Panc1 (cell line): ENCODE data around the gene CCDC32. TPM values are rescaled to one million over a fixed set of nuclear protein-coding genes. Genes with fewer than 3 reads are reported as not detected.
"Not testable (repeated sequence)": the region's sequence is repeated elsewhere in the genome, so short reads cannot be mapped to it uniquely, and the experiment has no call there.

Experiments used
- ATAC-seq: fragments of 200-7000 bp; cut with Tn5 transposase; 2 replicates; pipeline ENCODE4 v1.9.1; 2020; ENCODE audit warnings: mild to moderate bottlenecking, moderate library complexity
- BruUV-seq: library from RNA; stranded (reverse); fragments of 400-500 nt; replicated peaks from 2 replicates; lab custom pipeline; 2021; lab: Mats Ljungman, UMichigan
- CTCF ChIA-PET: fragments of 300-600 bp; sonication (Branson Sonifier 250); formaldehyde crosslinking; loops from one replicate; lab custom pipeline; 2022; ENCODE audit warnings: antibody characterized with exemption; lab: Charles Lee
- POLR2A ChIA-PET: fragments of 300-600 bp; sonication (Branson Sonifier 250); formaldehyde crosslinking; loops from one replicate; lab custom pipeline; 2022; ENCODE audit warnings: antibody characterized with exemption; lab: Charles Lee
- DNase-seq: peaks from one replicate; pipeline ENCODE4 v3.0.0-alpha.2; 2010; ENCODE audit warnings: low read depth, low spot score
- H3K27ac ChIP-seq: 2 replicates; pipeline ENCODE4 v1.5.1; 2011; ENCODE audit warnings: mild to moderate bottlenecking, low read length, inconsistent platforms
- H3K27me3 ChIP-seq: fragments of 200-500 bp; sonication (Bioruptor generic); 2 replicates; pipeline ENCODE4 v1.6.0; 2014; ENCODE audit warnings: low read length, inconsistent platforms; ENCODE audit not compliant: control insufficient read depth, insufficient read depth
- H3K36me3 ChIP-seq: fragments of 200-500 bp; sonication (Bioruptor generic); 2 replicates; pipeline ENCODE4 v1.5.1; 2014; ENCODE audit warnings: inconsistent platforms, mild to moderate bottlenecking, low read length, moderate library complexity; ENCODE audit not compliant: control insufficient read depth, insufficient read depth
- H3K4me1 ChIP-seq: 2 replicates; pipeline ENCODE4 v1.5.1; 2011; ENCODE audit warnings: inconsistent platforms, mild to moderate bottlenecking, low read length, moderate library complexity; ENCODE audit not compliant: control insufficient read depth, insufficient read depth
- H3K4me3 ChIP-seq, 2 experiments: 2 replicates each; pipeline ENCODE4 v1.5.1; 2011 to 2012; ENCODE audit warnings: low read depth in 2 of 2, low read length in 2 of 2, mild to moderate bottlenecking in 2 of 2, inconsistent platforms in 1 of 2, moderate library complexity in 1 of 2
- H3K9me3 ChIP-seq: fragments of 200-500 bp; sonication (Bioruptor generic); 2 replicates; pipeline ENCODE4 v1.5.1; 2014; ENCODE audit warnings: low read depth, mild to moderate bottlenecking, inconsistent platforms, low read length, moderate library complexity; ENCODE audit not compliant: control insufficient read depth, insufficient read depth
- POLR2AphosphoS5 ChIP-seq: IDR thresholded peaks from 2 replicates; pipeline ENCODE4 v1.6.1; 2012; ENCODE audit warnings: mild to moderate bottlenecking, low read depth, low read length, moderate library complexity
- SIN3A ChIP-seq: IDR thresholded peaks from 2 replicates; pipeline ENCODE4 v1.6.1; 2012; ENCODE audit warnings: low read depth, mild to moderate bottlenecking, low read length, moderate library complexity, borderline replicate concordance; ENCODE audit not compliant: insufficient read depth
- TCF7L2 ChIP-seq: IDR thresholded peaks from 2 replicates; pipeline ENCODE4 v1.6.1; 2011; ENCODE audit warnings: mild to moderate bottlenecking, low read depth, low read length, inconsistent platforms
- in situ Hi-C: cut with HindIII; loops from 2 replicates; pipeline ENCODE4 v1.10.0; 2016; ENCODE audit warnings: low sequenced_read_pairs, low pct_unique_long_range_greater_than_20kb
- intact Hi-C: fragments of 100-400 bp; cut with micrococcal nuclease; formaldehyde crosslinking; loops from one replicate; pipeline ENCODE4 v1.10.0; 2022; ENCODE audit not compliant: unreplicated experiment
- total RNA-seq: library from RNA; stranded (reverse); gene quantifications from one replicate; pipeline ENCODE4 v1.2.1, GENCODE V29; 2021; ENCODE audit not compliant: unreplicated experiment
- TF ChIP-seq, protein P1 (sequence below): fragments of 450-650 bp; IDR thresholded peaks from 2 replicates; pipeline ENCODE4 v1.5.1; 2017; ENCODE audit warnings: mild to moderate bottlenecking
- TF ChIP-seq, protein P2 (sequence below), 2 experiments: IDR thresholded peaks; 2 replicates each; pipeline ENCODE4 v1.6.1; 2011 to 2012; ENCODE audit warnings: low read depth in 2 of 2, control low read depth in 1 of 2, low read length in 1 of 2, mild to moderate bottlenecking in 1 of 2, moderate library complexity in 1 of 2; ENCODE audit not compliant: insufficient read depth in 1 of 2

CCDC32 gene
- total RNA-seq, 1 experiment from 2014 or later: 29.8 TPM

DNA sequence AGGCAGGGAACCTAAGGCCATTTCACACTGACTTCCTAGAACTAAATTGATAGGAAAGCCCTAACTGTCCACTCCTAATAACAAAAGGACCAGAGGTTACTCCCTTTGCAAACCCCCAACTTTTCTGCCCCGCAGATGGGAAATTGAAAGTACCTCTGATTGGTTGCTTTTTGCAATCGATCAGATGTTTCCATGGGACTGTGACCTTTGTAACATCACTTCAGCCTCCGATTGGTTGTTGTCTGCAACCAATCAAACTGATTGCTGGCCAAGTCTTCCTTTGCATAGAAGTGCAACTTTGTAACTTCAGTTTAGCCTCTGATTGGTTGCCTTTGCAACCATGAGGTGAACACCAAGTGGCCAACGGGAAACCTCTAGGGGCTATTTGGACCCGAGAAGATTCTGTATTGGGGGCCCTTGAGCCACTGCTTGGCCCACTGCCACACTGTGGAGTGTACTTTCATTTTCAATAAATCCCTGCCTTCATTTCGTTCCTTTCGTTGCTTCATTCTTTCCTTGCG is 17.9 kb upstream of the CCDC32 start:
- intact Hi-C loops (no loop called here), in situ Hi-C loops (no loop called here)
- Histone ChIP-seq H3K27me3 (no peaks in the 10 kb centered on the region), H3K36me3 (no peaks in the 10 kb centered on the region), H3K9me3 (no peaks in the 10 kb centered on the region), H3K4me3 (peak overlapping the region; percentile 52 to 83), H3K27ac (peak overlapping the region; percentile 89), H3K4me1 (0 out of 2 replicates have a peak, but pooled peaks cover 4% of the 10 kb centered on the region)
- ChIA-PET POLR2A (no interaction called here), CTCF (interaction anchor here (0.6 kb wide), 1 partner anchor 14 kb away, joined by 5 read pairs; the partner anchor contains the start of gene RPUSD2)
- DNase-seq (no peak), ATAC-seq (peak; percentile 86)
- BruUV-seq: no TSS peak
- TF ChIP-seq, protein P1, sequence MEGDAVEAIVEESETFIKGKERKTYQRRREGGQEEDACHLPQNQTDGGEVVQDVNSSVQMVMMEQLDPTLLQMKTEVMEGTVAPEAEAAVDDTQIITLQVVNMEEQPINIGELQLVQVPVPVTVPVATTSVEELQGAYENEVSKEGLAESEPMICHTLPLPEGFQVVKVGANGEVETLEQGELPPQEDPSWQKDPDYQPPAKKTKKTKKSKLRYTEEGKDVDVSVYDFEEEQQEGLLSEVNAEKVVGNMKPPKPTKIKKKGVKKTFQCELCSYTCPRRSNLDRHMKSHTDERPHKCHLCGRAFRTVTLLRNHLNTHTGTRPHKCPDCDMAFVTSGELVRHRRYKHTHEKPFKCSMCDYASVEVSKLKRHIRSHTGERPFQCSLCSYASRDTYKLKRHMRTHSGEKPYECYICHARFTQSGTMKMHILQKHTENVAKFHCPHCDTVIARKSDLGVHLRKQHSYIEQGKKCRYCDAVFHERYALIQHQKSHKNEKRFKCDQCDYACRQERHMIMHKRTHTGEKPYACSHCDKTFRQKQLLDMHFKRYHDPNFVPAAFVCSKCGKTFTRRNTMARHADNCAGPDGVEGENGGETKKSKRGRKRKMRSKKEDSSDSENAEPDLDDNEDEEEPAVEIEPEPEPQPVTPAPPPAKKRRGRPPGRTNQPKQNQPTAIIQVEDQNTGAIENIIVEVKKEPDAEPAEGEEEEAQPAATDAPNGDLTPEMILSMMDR: no peak
- no peak for TF ChIP-seq TCF7L2
- TF ChIP-seq, protein P2, sequence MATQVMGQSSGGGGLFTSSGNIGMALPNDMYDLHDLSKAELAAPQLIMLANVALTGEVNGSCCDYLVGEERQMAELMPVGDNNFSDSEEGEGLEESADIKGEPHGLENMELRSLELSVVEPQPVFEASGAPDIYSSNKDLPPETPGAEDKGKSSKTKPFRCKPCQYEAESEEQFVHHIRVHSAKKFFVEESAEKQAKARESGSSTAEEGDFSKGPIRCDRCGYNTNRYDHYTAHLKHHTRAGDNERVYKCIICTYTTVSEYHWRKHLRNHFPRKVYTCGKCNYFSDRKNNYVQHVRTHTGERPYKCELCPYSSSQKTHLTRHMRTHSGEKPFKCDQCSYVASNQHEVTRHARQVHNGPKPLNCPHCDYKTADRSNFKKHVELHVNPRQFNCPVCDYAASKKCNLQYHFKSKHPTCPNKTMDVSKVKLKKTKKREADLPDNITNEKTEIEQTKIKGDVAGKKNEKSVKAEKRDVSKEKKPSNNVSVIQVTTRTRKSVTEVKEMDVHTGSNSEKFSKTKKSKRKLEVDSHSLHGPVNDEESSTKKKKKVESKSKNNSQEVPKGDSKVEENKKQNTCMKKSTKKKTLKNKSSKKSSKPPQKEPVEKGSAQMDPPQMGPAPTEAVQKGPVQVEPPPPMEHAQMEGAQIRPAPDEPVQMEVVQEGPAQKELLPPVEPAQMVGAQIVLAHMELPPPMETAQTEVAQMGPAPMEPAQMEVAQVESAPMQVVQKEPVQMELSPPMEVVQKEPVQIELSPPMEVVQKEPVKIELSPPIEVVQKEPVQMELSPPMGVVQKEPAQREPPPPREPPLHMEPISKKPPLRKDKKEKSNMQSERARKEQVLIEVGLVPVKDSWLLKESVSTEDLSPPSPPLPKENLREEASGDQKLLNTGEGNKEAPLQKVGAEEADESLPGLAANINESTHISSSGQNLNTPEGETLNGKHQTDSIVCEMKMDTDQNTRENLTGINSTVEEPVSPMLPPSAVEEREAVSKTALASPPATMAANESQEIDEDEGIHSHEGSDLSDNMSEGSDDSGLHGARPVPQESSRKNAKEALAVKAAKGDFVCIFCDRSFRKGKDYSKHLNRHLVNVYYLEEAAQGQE (IDR thresholded peaks at IDR 0.05; ENCODE audit: insufficient read depth in 1 of 2, low read depth in 2 of 2, low read length in 1 of 2): no peak
- no peak for TF ChIP-seq POLR2AphosphoS5

DNA sequence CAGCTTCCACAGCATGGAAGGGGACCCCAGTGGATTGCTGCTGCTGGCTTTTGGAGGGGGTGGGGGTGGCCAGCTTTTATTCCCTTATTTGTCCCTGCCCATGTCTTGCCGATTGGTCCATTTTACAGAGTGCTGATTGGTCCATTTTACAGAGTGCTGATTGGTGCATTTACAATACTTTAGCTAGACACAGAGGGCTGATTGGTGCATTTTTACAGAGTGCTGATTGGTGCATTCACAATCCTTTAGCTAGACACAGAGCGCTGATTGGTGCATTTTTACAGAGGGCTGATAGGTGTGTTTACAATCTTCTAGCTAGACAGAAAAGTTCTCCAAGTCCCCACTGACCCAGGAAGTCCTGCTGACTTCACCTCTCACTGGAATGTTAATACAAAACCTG is 17.0 kb upstream of the CCDC32 start:
- POLR2A ChIA-PET: interaction anchor here (1.1 kb wide), 1 partner anchor 112 kb away, joined by 7 read pairs; no protein-coding TSS in a partner anchor
- H3K9me3 ChIP-seq, in situ Hi-C loops, H3K36me3 ChIP-seq, H3K4me3 ChIP-seq, intact Hi-C loops, ATAC-seq, H3K27ac ChIP-seq, BruUV-seq, H3K4me1 ChIP-seq, H3K27me3 ChIP-seq, DNase-seq: not testable (repeated sequence)
- CTCF ChIA-PET: interaction anchor here (0.6 to 0.7 kb wide), 2 partner anchors 62 to 138 kb away, joined by 3 to 6 read pairs; no protein-coding TSS in a partner anchor

DNA sequence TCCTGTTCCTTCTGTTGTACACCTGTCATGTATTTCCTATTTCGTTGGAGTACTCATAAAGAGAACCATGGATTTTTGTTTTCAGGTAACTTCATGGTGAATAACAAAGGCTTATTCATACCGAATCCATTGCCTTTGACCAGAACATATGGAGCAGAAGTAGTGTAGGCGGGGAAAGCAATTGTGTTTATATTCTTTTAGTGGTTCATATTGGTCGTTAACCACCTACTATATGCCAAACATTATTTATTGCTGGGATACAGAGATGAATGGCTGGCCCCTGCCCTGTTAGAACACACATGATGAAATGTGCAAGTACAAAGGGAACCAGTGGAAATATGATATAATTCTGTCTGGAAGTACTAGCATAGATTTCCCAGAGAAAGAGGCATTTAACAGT is 14.1 kb upstream of the CCDC32 start:
- H3K4me1 ChIP-seq: 0 out of 2 replicates have a peak, but pooled peaks cover 4% of the 10 kb centered on the region
- no peaks in the 10 kb centered on the region for H3K9me3 ChIP-seq
- no peaks in the 10 kb centered on the region for H3K36me3 ChIP-seq
- ATAC-seq (no peak), DNase-seq (no peak)
- no peak overlapping the region for H3K27ac ChIP-seq
- POLR2A ChIA-PET: no interaction called here
- no peaks in the 10 kb centered on the region for H3K27me3 ChIP-seq
- CTCF ChIA-PET: no interaction called here
- intact Hi-C loops: no loop called here
- TF ChIP-seq, protein P1: no peak
- no peak for TF ChIP-seq SIN3A
- TF ChIP-seq POLR2AphosphoS5: no peak
- TF ChIP-seq TCF7L2: no peak
- TF ChIP-seq, protein P2 (IDR thresholded peaks at IDR 0.05; ENCODE audit: insufficient read depth in 1 of 2, low read depth in 2 of 2, low read length in 1 of 2): no peak
- BruUV-seq: no TSS peak
- in situ Hi-C loops: no loop called here
- no peak overlapping the region for H3K4me3 ChIP-seq
